KOPT-K1 (cell line): ENCODE measurements around the gene CEP19.
A peak's percentile ranks its signal among the peaks of the same experiment; 100 is the strongest.

Experiments
- H3K27ac ChIP-seq: fragments of 200-600 bp; sonication (generic); 2 replicates; pipeline ENCODE4 v1.5.1; 2016; ENCODE audit warnings: antibody characterized with exemption, mild to moderate bottlenecking, low read depth, low read length; ENCODE audit not compliant: poor library complexity, severe bottlenecking
- H3K36me3 ChIP-seq: fragments of 200-600 bp; sonication (generic); 2 replicates; pipeline ENCODE4 v1.5.1; 2017; ENCODE audit warnings: antibody characterized with exemption, mild to moderate bottlenecking, low read length, moderate library complexity; ENCODE audit not compliant: insufficient read depth
- H3K9me3 ChIP-seq: fragments of 200-600 bp; sonication (generic); 2 replicates; pipeline ENCODE4 v1.5.1; 2017; ENCODE audit warnings: antibody characterized with exemption, low read length, mild to moderate bottlenecking; ENCODE audit not compliant: insufficient read depth, poor library complexity, severe bottlenecking

CEP19 gene

DNA sequence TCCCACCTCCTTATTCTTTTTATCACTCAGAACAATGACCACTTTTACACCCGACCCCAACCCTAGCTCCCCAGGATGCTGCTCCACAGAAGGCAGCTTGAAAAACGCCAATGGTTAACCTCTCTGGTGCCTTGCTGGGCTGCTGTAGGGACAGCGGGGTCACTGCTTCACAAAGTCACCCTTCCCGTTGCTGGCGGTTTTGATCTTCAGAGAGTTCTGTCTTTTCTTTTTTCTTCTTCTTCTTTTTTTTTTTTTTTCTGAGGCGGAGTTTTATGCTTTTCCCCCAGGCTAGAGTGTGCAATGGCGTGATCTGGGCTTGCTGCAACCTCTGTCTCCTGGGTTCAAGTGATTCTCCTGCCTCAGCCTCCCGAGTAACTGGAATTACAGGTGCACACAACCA, 20.7 kb downstream of the CEP19 start:
- no peak overlapping the region for H3K27ac ChIP-seq
- no peaks in the 10 kb centered on the region for H3K36me3 ChIP-seq
- no peaks in the 10 kb centered on the region for H3K9me3 ChIP-seq

DNA sequence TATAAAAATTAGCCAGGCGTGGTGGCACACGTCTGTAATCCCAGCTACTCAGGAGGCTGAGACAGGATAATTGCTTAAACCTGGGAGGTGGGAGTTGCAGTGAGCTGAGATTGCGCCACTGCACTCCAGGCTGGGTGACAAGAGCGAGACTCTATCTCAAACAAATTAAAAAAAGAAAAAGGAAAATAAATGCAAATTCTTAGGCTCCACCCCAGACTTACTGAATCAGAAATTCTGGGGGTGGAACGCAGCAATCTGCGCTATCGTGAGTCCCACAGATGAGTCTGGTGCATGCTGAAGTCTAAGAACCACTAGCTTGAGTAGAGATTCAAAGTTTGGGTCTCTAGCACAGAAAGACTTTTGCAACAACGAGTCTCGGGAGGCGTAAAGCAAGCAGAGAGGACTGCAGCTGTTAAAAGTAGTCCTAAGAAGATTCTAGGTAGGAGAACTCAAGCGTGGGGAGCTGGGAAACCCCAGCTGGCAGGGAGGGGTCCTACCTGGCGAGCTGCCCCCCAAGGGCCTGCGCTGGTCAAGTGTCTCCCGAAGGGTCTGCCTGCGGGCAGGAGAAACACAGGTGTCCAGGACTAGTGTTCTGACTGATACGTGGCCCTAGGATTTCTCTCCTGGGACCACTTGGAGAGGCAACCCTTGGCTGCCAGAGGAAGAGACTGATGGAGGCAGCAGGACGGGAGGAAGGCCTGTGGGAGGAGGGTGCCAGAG, 21.9 kb downstream of the CEP19 start:
- no peaks in the 10 kb centered on the region for H3K36me3 ChIP-seq
- no peaks in the 10 kb centered on the region for H3K9me3 ChIP-seq
- H3K27ac ChIP-seq: no peak overlapping the region

DNA sequence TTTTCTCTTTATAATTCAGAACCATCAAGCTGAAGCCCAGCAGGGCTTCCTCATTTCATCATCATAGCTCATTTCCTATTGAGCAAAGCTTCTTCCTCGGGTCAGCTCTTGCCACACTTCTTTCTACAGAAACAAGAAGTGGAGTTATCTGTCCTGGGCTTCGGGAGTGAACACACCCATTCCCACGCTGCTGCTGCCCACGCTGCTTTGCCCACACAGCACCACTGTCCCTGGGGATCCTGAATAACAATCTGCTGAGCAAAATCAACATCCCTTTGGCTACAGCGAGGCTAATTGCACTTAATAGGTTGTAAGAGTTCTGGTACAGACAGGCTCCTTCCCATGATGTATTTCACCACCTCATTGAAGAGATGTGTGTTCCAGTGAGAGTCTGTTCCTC, 23.7 kb downstream of the CEP19 start:
- peaks cover 4% of the 10 kb centered on the region for H3K9me3 ChIP-seq
- H3K36me3 ChIP-seq: 0 out of 2 replicates have a peak, but pooled peaks cover 2% of the 10 kb centered on the region
- no peak overlapping the region for H3K27ac ChIP-seq

DNA sequence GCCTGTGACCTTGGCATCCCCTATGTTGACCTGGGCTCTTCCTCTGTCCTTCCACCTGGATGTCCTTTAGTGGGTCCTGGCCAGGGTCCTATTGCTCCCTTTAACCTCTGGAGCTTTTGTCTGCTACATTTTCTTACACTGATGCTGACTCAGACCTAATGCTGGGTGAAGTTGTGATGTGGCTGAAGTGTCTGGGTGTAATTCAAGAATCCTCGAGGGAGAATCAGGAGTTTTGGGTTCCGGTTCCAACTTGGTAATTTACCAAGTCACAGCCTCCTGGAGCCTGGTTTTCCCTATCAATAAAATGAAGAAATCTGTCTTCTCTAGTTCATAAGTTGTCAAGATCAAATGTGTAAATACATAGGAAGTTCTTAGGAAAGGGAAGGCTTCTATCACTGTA, 25.6 kb downstream of the CEP19 start:
- no peak overlapping the region for H3K27ac ChIP-seq
- peaks cover 20% of the 10 kb centered on the region for H3K9me3 ChIP-seq
- H3K36me3 ChIP-seq: peaks cover 15% of the 10 kb centered on the region; the same call in 1 of the 2 replicates

DNA sequence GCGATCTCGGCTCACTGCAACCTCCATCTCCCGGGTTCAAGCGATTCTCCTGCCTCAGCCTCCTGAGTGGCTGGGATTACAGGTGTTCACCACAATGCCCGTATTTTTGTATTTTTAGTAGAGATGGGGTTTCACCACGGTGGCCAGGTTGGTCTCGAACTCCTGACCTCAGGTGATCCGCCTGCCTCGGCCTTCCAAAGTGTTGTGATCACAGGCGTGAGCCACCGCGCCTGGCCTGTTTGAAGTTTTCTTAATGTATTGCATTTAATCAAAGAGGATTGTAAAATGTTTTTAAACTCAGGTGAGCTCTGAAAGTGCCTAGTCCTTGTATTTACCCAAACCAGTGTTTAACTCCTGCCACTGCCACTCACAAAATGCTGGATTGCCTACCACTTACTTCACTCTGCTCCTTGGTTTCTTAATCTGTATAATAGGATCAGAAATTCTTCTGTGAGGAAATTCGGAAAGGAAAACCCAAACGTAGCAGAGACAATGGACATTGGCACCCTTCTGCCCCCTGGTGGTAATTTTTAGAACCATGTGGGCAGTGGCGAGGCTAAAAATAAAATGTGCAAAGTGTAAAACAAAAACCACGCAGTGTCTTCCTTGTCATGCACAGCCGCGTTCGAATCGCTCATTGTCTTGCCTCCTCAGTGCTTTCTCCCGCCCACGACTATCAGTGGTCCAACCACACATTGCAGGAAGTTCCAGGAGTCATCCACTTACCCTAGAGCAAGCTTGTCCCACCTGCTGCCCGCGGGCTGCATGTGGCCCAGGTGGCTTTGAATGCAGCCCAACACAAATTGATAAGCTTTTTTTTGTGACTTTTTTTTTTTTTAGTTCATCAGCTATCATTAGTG, 27.3 kb downstream of the CEP19 start:
- Histone ChIP-seq H3K9me3 (peaks cover 23% of the 10 kb centered on the region), H3K27ac (peak overlapping the region; percentile 56), H3K36me3 (peaks cover 15% of the 10 kb centered on the region; the same call in 1 of the 2 replicates)

DNA sequence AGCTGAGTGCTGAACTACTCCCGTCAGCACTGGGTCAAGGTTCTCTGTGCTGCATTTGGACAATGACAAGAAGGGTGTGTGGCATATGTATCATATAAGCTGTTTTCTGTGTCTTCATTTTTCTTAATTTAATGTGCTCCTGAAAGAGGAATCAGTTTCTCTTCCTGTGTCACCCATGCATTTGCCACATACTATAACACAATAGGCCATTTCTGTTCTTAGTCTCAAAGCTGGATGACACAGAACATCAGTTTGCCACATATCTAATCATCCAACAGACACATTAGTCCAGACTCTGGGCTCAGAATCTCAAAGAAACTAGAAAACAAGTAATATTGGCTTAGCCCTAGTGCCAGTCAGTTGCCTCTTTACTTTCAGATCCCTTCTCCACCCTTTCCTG, 34.1 kb downstream of the CEP19 start:
- peaks cover 26% of the 10 kb centered on the region; the same call in 1 of the 2 replicates for H3K36me3 ChIP-seq
- H3K27ac ChIP-seq: no peak overlapping the region
- peaks cover 15% of the 10 kb centered on the region for H3K9me3 ChIP-seq

DNA sequence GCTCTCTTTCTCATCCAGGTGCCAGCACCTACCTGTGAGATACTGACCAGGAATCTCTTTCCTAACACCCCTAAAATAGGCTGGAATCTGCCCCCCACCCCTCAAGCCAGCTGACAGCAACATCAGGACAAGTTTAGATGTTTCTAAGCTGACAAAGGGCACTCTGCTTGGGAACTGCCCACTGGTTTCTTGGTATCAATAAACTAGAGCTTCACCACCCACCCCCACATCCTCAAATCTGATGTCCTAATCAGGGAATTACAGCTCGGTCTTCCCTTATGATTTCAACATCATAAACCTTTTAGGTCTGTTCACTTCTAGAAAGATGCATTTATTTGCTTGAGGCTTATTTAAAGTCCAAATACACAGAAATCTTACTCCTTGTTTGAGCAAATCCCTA, 34.7 kb downstream of the CEP19 start:
- no peak overlapping the region for H3K27ac ChIP-seq
- H3K36me3 ChIP-seq: peaks cover 23% of the 10 kb centered on the region; the same call in 1 of the 2 replicates
- H3K9me3 ChIP-seq: peaks cover 9% of the 10 kb centered on the region

DNA sequence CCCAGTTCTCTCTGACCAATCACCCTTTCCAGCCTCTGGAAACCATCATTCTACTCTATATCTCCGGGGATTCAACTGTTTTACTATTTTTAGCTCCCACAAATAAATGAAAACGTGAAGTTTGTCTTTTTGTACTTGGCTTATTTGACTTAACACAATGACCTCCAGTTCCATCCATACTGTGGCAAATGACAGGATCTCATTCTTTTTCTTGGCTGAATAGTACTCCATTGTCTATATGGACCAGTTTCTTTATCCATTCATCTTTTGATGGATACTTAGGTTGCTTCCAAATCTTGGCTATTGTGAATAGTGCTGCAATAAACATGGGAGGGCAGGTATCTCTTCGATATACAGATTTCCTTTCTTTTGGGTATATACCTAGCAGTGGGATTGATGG, 38.4 kb downstream of the CEP19 start:
- Histone ChIP-seq H3K27ac (no peak overlapping the region), H3K36me3 (peaks cover 17% of the 10 kb centered on the region; the same call in 1 of the 2 replicates), H3K9me3 (no peaks in the 10 kb centered on the region)

DNA sequence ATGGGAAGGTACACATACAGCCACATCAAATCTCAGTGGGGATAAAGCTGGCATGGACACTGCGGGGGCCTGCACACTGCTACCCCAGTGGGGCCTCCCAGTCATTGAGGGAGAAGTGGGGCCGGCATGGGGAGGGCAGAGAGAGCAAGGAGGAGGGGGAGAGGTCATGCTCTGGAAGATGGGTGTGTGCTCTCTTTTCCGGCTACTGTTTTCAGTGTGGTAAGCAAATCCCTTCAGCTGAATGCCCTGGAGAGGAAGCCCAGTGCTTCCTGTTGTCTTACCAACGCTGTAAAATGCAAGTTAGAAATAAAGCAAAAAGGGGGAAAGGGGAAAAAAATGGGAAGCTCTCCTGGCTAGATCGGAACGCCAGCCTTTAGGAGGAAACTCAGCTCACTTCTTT, 41.7 kb downstream of the CEP19 start:
- no peaks in the 10 kb centered on the region for H3K9me3 ChIP-seq
- H3K27ac ChIP-seq: no peak overlapping the region
- peaks cover 24% of the 10 kb centered on the region; the same call in 1 of the 2 replicates for H3K36me3 ChIP-seq

DNA sequence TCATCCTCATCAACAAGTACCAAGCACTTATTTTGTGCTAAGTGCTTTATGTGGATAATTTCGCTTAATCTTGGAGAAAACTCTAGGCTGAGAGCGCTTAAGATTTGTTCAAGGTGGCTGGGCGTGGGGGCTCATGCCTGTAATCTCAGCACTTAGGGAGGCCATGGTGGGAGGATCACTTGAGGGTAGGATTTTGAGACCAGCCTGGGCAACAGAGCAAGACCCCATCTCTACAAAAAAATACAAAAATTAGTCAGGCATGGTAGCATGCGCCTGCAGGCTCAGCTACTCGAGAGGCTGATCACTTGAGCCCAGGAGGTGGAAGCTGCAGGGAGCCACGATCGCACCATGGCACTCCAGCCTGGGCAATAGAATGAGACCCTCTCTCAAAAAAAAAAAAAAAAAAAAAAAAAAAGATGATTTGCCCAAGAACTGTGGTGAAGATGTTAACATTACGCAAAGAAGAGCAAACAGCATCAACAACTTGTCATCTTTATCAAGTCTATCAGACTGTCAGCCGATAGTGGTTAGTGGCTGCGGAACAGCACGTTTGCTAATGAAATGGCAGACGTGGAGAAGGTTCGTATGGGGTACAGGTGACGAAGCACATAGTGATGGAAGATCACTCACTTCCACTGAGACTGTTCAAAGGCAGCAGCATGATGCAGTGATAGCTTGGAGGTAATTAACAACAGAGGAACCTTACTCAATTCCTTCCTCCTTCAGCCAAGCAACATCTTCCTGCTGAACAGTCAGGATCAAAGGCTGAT, 44.8 kb downstream of the CEP19 start:
- H3K27ac ChIP-seq: no peak overlapping the region
- no peaks in the 10 kb centered on the region for H3K9me3 ChIP-seq
- peaks cover 37% of the 10 kb centered on the region for H3K36me3 ChIP-seq

DNA sequence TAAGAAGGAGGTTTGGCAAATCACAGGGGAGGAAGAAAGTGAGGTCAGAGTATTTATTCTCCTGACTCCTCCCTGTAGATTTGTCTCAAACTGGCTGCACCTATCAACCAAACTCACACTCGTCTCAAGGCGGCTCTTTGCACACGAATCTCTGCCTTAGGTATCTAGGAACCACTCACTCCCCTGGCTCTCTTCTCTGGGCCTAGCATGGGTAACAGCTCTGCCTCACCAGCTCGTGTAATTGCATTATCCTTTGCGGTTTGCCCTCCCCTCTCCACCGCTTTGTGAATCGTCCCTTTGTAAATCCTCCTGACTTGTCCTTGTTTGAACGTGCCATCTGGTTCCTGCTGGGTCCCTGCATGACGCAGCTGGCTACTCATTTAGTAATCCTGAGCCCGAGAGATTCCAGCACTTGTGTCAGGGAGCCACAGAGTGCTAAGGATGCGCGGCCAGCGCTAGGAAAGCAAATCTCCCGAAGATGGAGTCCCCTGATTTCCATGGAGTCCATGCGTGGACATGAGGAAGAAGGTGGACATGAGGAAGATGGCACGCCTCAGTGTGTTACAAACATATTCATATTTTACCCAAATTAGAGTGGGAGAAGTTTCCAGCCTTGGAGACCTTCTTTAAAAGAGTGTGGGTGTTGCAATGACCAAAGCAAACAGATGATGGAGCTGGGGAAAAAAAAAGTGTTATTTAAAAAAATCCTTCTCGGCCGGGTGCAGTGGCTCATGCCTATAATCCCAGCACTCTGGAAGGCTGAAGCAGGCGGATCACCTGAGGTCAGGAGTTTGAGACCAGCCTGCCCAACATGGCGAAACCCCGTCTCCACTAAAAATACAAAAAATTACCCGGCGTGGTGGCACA, 45.8 kb downstream of the CEP19 start:
- peaks cover 47% of the 10 kb centered on the region for H3K36me3 ChIP-seq
- no peaks in the 10 kb centered on the region for H3K9me3 ChIP-seq
- no peak overlapping the region for H3K27ac ChIP-seq

DNA sequence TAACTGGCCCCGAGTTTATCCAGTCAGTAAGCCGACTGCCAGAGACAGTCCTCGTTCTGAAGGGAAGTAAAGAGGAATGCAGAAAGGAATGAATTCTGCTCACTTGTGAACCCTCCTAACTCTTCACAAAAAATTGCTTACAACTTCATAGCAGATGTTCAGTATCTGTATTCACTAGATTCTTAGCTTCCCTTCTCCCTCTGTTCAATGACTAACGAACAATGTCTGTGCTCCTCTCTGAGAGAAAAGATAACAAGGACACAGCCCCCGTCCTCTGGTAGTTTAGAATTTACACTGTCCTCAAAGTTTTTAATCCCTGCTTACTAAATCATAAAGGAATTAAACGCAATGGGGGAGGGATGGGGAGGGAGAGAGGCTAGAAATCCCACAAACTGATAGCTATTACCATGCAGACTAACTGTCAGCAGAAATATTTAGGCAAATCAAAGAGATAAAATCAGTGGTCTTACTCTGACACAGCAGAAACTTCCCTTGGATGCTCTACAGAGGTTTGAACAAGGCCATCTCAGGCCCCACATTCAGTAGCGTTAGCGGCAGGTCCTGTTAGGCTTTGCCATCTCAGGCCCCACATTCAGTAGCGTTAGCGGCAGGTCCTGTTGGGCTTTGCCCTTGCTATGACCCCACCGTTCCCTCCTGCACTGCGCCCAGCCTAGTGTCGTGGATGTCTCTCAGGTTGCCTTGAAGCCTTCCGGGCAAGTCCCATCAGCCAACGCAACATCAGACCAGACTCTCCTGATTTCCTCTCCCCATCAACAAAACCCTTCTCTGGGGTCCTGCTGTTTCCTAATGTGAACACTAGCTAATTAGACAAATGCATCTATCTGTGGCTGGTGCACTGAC, 49.1 kb downstream of the CEP19 start:
- Histone ChIP-seq H3K36me3 (peaks cover 80% of the 10 kb centered on the region), H3K27ac (peak overlapping the region; percentile 28), H3K9me3 (no peaks in the 10 kb centered on the region)

DNA sequence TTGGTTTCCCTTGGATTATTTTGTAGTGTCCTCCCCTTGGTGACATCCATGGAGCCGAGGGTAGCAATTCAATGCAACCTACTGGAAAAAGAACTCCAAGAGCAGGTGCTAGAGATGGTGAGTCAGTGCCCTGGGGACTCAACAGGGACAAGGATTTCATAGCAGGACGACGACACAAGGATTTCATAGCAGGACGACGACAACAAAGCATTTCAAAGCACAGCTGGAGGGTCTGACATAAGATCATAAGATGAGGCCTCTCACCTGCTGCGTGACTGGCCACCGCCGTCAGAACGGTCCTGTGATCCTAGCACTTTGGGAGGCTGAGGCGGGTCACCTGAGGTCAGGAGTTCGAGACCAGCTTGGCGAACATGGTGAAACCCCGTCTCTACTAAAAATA, 50.0 kb downstream of the CEP19 start:
- no peak overlapping the region for H3K27ac ChIP-seq
- H3K9me3 ChIP-seq: no peaks in the 10 kb centered on the region
- peaks cover 86% of the 10 kb centered on the region for H3K36me3 ChIP-seq
